Activated naive CD4-positive, alpha-beta T cell (primary cell): ENCODE results near the gene ABCA8.
"Not testable (repeated sequence)": the region's sequence is repeated elsewhere in the genome, so short reads cannot be mapped to it uniquely, and the experiment has no call there.

ENCODE experiments used
- DNase-seq, 4 experiments: peaks; one replicate each; lab custom pipeline; 2025; lab: John Stamatoyannopoulos, UW

The ABCA8 gene

GRCh38 chr17:68829211-68829610 is 126.0 kb downstream of the ABCA8 start:
- no peak for DNase-seq

GRCh38 chr17:68824707-68825106 is 130.5 kb downstream of the ABCA8 start:
- DNase-seq: no peak

- not testable (repeated sequence) for DNase-seq
These were observed 131.0 kb downstream of the ABCA8 start for GRCh38 chr17:68824185-68824584.

- DNase-seq: no peak
These were observed 132.4 kb downstream of the ABCA8 start for GRCh38 chr17:68822719-68823289.

- DNase-seq: no peak
These were observed 133.1 kb downstream of the ABCA8 start for GRCh38 chr17:68821860-68822696.

- no peak for DNase-seq
These were observed 134.2 kb downstream of the ABCA8 start for GRCh38 chr17:68820825-68821481.

- DNase-seq: no peak
These were observed 134.7 kb downstream of the ABCA8 start for GRCh38 chr17:68820476-68820824.

GRCh38 chr17:68819465-68819864 is 135.7 kb downstream of the ABCA8 start:
- no peak for DNase-seq
